WTC11 (cell line): ENCODE results near the gene CXCL8. TPM values are rescaled to one million over a fixed set of nuclear protein-coding genes. Genes with fewer than 3 reads are reported as not detected.

Experiments used
- ATAC-seq: fragments of 200-7000 bp; cut with Tn5 transposase; 2 replicates; pipeline ENCODE4 v1.10.0; 2021; ENCODE audit warnings: mild to moderate bottlenecking, moderate library complexity
- CTCF ChIA-PET: fragments of 300-600 bp; sonication (Branson Sonifier 250); formaldehyde crosslinking; loops from one replicate; lab custom pipeline; 2021; ENCODE audit warnings: antibody characterized with exemption; lab: Charles Lee
- POLR2A ChIA-PET: fragments of 350-600 bp; sonication (Branson Sonifier 250); formaldehyde crosslinking; loops from one replicate; lab custom pipeline; 2021; ENCODE audit warnings: antibody characterized with exemption; lab: Charles Lee
- DNase-seq: peaks from one replicate; pipeline ENCODE4 v3.0.0; 2021; ENCODE audit warnings: low spot score
- H3K27ac Mint-ChIP-seq: 2 replicates; pipeline ENCODE4 v1.8.0; 2021; ENCODE audit warnings: mixed read lengths
- H3K27me3 Mint-ChIP-seq: 2 replicates; pipeline ENCODE4 v1.8.0; 2021; ENCODE audit warnings: low read depth, mild to moderate bottlenecking, moderate library complexity, mixed read lengths
- H3K36me3 Mint-ChIP-seq: 2 replicates; pipeline ENCODE4 v1.8.0; 2021; ENCODE audit warnings: mixed read lengths
- H3K4me1 Mint-ChIP-seq: 2 replicates; pipeline ENCODE4 v1.8.0; 2022; ENCODE audit warnings: mixed read lengths
- H3K4me3 Mint-ChIP-seq: 2 replicates; pipeline ENCODE4 v1.8.0; 2021; ENCODE audit warnings: mild to moderate bottlenecking, moderate library complexity, mixed read lengths
- H3K9me3 Mint-ChIP-seq: 2 replicates; pipeline ENCODE4 v1.8.0; 2021; ENCODE audit warnings: mixed read lengths
- AR ChIP-seq: fragments of 250-450 bp; sonication (Bioruptor Pico); IDR thresholded peaks from 2 replicates; pipeline ENCODE4 v1.9.0; 2021; ENCODE audit warnings: mild to moderate bottlenecking
- ATF6 ChIP-seq: sonication (generic); formaldehyde crosslinking; IDR thresholded peaks from 2 replicates; pipeline ENCODE4 v1.8.1; 2023; ENCODE audit warnings: mild to moderate bottlenecking, missing genetic modification reagents
- CREM ChIP-seq: sonication (generic); formaldehyde crosslinking; IDR thresholded peaks from 2 replicates; pipeline ENCODE4 v1.8.1; 2022; ENCODE audit warnings: mild to moderate bottlenecking, missing genetic modification reagents, moderate library complexity
- ERG ChIP-seq: fragments of 250-450 bp; sonication (Bioruptor Pico); IDR thresholded peaks from 2 replicates; pipeline ENCODE4 v1.8.0; 2021; ENCODE audit warnings: mild to moderate bottlenecking
- FOXP4 ChIP-seq: sonication (generic); formaldehyde crosslinking; IDR thresholded peaks from 2 replicates; pipeline ENCODE4 v1.8.0; 2022; ENCODE audit warnings: mild to moderate bottlenecking, missing genetic modification reagents
- HMGXB4 ChIP-seq: sonication (generic); formaldehyde crosslinking; IDR thresholded peaks from 2 replicates; pipeline ENCODE4 v1.8.1; 2023; ENCODE audit warnings: mild to moderate bottlenecking, moderate library complexity, missing genetic modification reagents
- MLX ChIP-seq: sonication (generic); formaldehyde crosslinking; IDR thresholded peaks from 2 replicates; pipeline ENCODE4 v1.8.1; 2023; ENCODE audit warnings: mild to moderate bottlenecking, missing genetic modification reagents, moderate library complexity
- OVOL2 ChIP-seq: fragments of 250-450 bp; sonication (Bioruptor Pico); IDR thresholded peaks from 2 replicates; pipeline ENCODE4 v1.9.0; 2021; ENCODE audit warnings: mild to moderate bottlenecking, borderline replicate concordance
- PREB ChIP-seq: sonication (generic); formaldehyde crosslinking; IDR thresholded peaks from 2 replicates; pipeline ENCODE4 v1.8.1; 2022; ENCODE audit warnings: mild to moderate bottlenecking, missing genetic modification reagents, moderate library complexity, borderline replicate concordance
- RELA ChIP-seq: sonication (generic); formaldehyde crosslinking; IDR thresholded peaks from 2 replicates; pipeline ENCODE4 v1.8.1; 2022; ENCODE audit warnings: missing genetic modification reagents, mild to moderate bottlenecking, borderline replicate concordance
- SOX15 ChIP-seq: fragments of 250-450 bp; sonication (Bioruptor Pico); IDR thresholded peaks from 2 replicates; pipeline ENCODE4 v1.9.0; 2021; ENCODE audit warnings: mild to moderate bottlenecking
- TEAD1 ChIP-seq: sonication (generic); formaldehyde crosslinking; IDR thresholded peaks from 2 replicates; pipeline ENCODE4 v1.8.0; 2022; ENCODE audit warnings: mild to moderate bottlenecking, missing genetic modification reagents
- ZNF232 ChIP-seq: sonication (generic); formaldehyde crosslinking; IDR thresholded peaks from 2 replicates; pipeline ENCODE4 v1.8.0; 2022; ENCODE audit warnings: mild to moderate bottlenecking, missing genetic modification reagents
- ZNF671 ChIP-seq: fragments of 250-450 bp; sonication (Bioruptor Pico); IDR thresholded peaks from 2 replicates; pipeline ENCODE4 v1.8.0; 2021; ENCODE audit warnings: mild to moderate bottlenecking
- total RNA-seq: library from RNA; stranded (reverse); gene quantifications from 3 replicates; pipeline ENCODE4 v1.2.3, GENCODE V29; 2021

The CXCL8 gene
- total RNA-seq, 1 experiment from 2014 or later: not detected

GRCh38 chr4:73753215-73753614 lies 12.8 kb downstream of the CXCL8 start:
- peaks cover 2% of the 10 kb centered on the region; the same call in 1 of the 2 replicates for H3K4me1 Mint-ChIP-seq
- no peak overlapping the region for H3K27ac Mint-ChIP-seq
- no peak for ATAC-seq
- H3K4me3 Mint-ChIP-seq: no peak overlapping the region
- H3K9me3 Mint-ChIP-seq: peaks cover 12% of the 10 kb centered on the region
- ChIA-PET POLR2A (no interaction called here), CTCF (no interaction called here)
- no peak for DNase-seq
- no peaks in the 10 kb centered on the region for H3K36me3 Mint-ChIP-seq
- H3K27me3 Mint-ChIP-seq: no peaks in the 10 kb centered on the region; the same call in 1 of the 2 replicates
- TF ChIP-seq ZNF671 (CRISPR knock-in tag) (no peak), ERG (CRISPR knock-in tag) (no peak), SOX15 (CRISPR knock-in tag) (no peak), TEAD1 (CRISPR knock-in tag) (no peak), HMGXB4 (no peak)

GRCh38 chr4:73754934-73755333 lies 14.6 kb downstream of the CXCL8 start:
- Mint-ChIP-seq H3K4me3 (no peak overlapping the region), H3K4me1 (peaks cover 2% of the 10 kb centered on the region; the same call in 1 of the 2 replicates), H3K9me3 (peaks cover 12% of the 10 kb centered on the region), H3K27me3 (no peaks in the 10 kb centered on the region; the same call in 1 of the 2 replicates), H3K27ac (no peak overlapping the region), H3K36me3 (no peaks in the 10 kb centered on the region)
- TF ChIP-seq ZNF671 (CRISPR knock-in tag): no peak
- TF ChIP-seq CREM (CRISPR knock-in tag): no peak
- TF ChIP-seq ZNF232 (CRISPR knock-in tag): no peak
- no peak for TF ChIP-seq TEAD1 (CRISPR knock-in tag)
- no peak for TF ChIP-seq ERG (CRISPR knock-in tag)
- CTCF ChIA-PET: no interaction called here
- ATAC-seq: no peak
- no peak for DNase-seq
- POLR2A ChIA-PET: no interaction called here

GRCh38 chr4:73759357-73759756 lies 19.0 kb downstream of the CXCL8 start:
- H3K4me3 Mint-ChIP-seq: no peak overlapping the region
- POLR2A ChIA-PET: no interaction called here
- no peaks in the 10 kb centered on the region for H3K4me1 Mint-ChIP-seq
- H3K36me3 Mint-ChIP-seq: no peaks in the 10 kb centered on the region
- CTCF ChIA-PET: interaction anchor here (0.5 kb wide), 1 partner anchor 430 kb away, joined by 3 read pairs; no protein-coding TSS in a partner anchor
- H3K9me3 Mint-ChIP-seq: peaks cover 8% of the 10 kb centered on the region
- H3K27ac Mint-ChIP-seq: no peak overlapping the region
- DNase-seq: no peak
- no peak for ATAC-seq
- H3K27me3 Mint-ChIP-seq: no peaks in the 10 kb centered on the region
- TF ChIP-seq AR (CRISPR knock-in tag) (no peak), FOXP4 (no peak), OVOL2 (CRISPR knock-in tag) (no peak), RELA (no peak), ATF6 (no peak), PREB (CRISPR knock-in tag) (no peak), MLX (CRISPR knock-in tag) (no peak)
